Right atrium auricular region (tissue), 2 donors: ENCODE data around the gene TPRG1L. TPM values are rescaled to one million over a fixed set of nuclear protein-coding genes. Genes with fewer than 3 reads are reported as not detected.

Source experiments
- DNase-seq: peaks from one replicate; pipeline ENCODE4 v3.0.0-alpha.2; 2019; ENCODE audit warnings: low spot score
- H3K27ac ChIP-seq, 2 donors: fragments of 200-600 bp; sonication (generic); 1 replicate in 1 of 2; 2 replicates in 1 of 2; pipeline ENCODE4 v1.5.1; 2016 to 2019
- H3K27me3 ChIP-seq, 2 donors: fragments of 200-600 bp; sonication (generic); one replicate each; pipeline versions ENCODE4 v1.5.1 to v1.6.0; 2017 to 2019
- H3K36me3 ChIP-seq: fragments of 200-600 bp; sonication (generic); one replicate; pipeline ENCODE4 v1.5.1; 2016
- H3K4me1 ChIP-seq, 2 donors: fragments of 200-600 bp; sonication (generic); one replicate each; pipeline versions ENCODE4 v1.5.1 to v1.6.0; 2017 to 2019
- H3K4me3 ChIP-seq, 2 donors: fragments of 200-600 bp; sonication (generic); 1 replicate in 1 of 2; 2 replicates in 1 of 2; pipeline ENCODE4 v1.5.1; 2017 to 2019; ENCODE audit warnings: mild to moderate bottlenecking in 1 of 2, moderate library complexity in 1 of 2
- H3K9me3 ChIP-seq, 2 donors: fragments of 200-600 bp; sonication (generic); one replicate each; pipeline ENCODE4 v1.5.1; 2019
- total RNA-seq, 2 donors: library from RNA; depleted of rRNA; stranded (reverse); fragments of >200 nt; gene quantifications; one replicate each; pipeline ENCODE4 v1.1.0, GENCODE V29; 2016
- TF ChIP-seq, protein P1 (sequence below), 2 donors: fragments of 200-600 bp; sonication (generic); IDR thresholded peaks; one replicate each; pipeline ENCODE4 v1.5.1; 2019; ENCODE audit warnings: antibody characterized with exemption in 2 of 2

Gene TPRG1L
- total RNA-seq, 2 donors from 2014 or later, result 30.0 to 33.3 TPM

DNA sequence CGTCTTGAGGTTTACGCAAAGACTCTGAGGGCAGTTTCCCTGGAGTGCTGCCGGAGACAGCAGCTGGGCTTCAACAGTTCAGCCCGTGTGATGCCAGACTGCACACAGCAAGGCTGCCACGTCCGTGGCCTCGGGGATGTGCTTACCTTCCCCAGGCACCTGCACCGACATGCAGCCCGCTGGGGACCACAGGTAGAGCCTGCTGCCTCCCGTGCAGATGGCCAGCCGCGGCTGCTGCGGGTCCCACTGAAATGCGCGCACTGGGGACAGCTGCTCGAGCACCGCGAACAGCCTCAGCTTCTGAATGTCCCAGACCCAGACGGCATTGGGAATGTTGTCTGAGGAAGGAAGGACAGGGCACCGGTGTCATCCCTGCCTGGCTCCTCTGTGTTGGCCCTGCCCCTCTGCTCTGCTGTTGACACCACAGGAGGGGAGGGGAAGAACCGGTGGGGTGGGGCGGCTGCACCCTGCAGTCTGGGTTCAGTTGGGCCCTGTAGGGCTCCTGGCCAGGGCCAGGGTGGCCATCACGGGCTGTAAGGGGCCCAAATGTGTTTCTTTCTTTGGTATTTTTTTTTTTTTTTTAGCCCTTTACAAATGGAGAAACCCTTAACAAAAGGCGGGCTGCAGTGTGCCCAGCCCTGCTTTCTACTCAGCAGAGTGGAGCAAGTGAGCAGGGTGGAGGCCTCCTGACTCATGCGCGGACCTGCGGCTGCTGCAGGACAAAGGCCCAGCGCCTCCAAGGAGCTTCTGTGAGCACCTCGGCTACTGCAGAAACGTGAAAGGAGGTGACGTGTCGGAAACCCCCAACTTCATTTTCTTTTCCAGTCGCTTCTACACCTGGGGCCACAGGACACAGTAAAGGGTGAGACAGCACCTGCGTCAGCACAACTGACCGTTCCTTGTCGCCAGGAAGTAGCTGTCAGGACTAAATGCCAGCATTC, 6.8 kb downstream of the TPRG1L start:
- no peak overlapping the region for H3K4me3 ChIP-seq
- H3K9me3 ChIP-seq, result no peaks in the 10 kb centered on the region
- DNase-seq, result no peak
- H3K4me1 ChIP-seq, result no peaks in the 10 kb centered on the region
- no peak overlapping the region for H3K27ac ChIP-seq
- peaks cover 71% of the 10 kb centered on the region for H3K36me3 ChIP-seq
- H3K27me3 ChIP-seq, result no peaks in the 10 kb centered on the region
- TF ChIP-seq, protein P1, sequence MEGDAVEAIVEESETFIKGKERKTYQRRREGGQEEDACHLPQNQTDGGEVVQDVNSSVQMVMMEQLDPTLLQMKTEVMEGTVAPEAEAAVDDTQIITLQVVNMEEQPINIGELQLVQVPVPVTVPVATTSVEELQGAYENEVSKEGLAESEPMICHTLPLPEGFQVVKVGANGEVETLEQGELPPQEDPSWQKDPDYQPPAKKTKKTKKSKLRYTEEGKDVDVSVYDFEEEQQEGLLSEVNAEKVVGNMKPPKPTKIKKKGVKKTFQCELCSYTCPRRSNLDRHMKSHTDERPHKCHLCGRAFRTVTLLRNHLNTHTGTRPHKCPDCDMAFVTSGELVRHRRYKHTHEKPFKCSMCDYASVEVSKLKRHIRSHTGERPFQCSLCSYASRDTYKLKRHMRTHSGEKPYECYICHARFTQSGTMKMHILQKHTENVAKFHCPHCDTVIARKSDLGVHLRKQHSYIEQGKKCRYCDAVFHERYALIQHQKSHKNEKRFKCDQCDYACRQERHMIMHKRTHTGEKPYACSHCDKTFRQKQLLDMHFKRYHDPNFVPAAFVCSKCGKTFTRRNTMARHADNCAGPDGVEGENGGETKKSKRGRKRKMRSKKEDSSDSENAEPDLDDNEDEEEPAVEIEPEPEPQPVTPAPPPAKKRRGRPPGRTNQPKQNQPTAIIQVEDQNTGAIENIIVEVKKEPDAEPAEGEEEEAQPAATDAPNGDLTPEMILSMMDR (IDR thresholded peaks at IDR 0.05), result no peak

DNA sequence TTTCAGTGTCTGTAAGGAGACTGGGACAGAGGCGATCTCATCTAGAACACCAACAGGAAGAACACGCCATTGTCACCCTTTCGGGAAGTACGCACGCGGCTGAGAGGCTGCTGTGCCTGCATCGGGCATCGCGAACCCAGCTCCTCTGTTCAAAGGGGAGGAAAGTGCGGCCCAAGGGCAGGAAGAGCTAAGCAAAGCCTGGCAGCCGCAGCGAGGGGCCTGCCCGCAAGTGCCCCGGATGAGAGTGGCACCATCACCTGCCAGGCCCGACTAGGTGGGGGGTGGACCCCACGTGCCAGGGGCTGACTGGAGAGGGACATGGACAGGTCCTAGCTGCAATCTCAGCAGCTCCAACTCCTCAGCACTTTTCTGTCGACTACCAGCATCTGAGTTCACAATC, 7.5 kb downstream of the TPRG1L start:
- DNase-seq, result no peak

DNA sequence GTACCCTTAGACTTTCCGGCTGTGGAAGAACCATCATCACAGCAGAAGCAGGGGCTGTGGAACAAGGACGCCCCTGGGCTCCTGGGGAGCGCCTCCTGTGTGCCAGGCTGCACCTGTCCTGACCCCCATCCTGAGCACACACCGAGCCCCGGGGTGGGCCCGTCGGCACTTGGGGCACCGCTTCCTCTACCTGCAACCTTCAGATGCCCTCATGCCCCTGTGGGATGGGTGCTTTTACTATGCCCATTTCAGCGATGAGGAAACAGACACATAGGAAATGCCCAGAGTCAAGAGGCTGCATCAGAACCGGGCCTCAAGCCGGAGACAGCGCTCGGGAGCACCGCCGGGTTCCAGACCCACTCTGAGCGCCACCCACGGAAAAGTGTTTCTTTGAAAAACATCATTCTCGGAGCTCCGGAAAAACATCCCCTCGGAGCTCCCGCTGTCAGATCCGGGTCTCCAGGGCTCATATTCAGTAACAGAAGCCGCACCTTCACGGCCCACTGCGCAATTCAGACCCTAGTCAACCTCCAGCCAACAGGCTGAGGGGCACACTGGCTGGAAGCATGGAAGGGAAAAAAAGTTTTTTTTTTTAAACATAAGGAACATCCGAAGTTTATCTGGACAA, 8.0 kb downstream of the TPRG1L start:
- H3K27ac ChIP-seq, result no peak overlapping the region
- no peaks in the 10 kb centered on the region for H3K4me1 ChIP-seq
- H3K4me3 ChIP-seq, result no peak overlapping the region
- TF ChIP-seq, protein P1 (IDR thresholded peaks at IDR 0.05), result no peak
- no peaks in the 10 kb centered on the region for H3K9me3 ChIP-seq
- H3K36me3 ChIP-seq, result peaks cover 78% of the 10 kb centered on the region
- DNase-seq, result no peak
- no peaks in the 10 kb centered on the region for H3K27me3 ChIP-seq

More for the DNA sequence above, 7.5 kb downstream of the TPRG1L start:
- TF ChIP-seq, protein P1 (IDR thresholded peaks at IDR 0.05), result no peak
- Histone ChIP-seq H3K9me3 (no peaks in the 10 kb centered on the region), H3K27ac (no peak overlapping the region), H3K4me1 (no peaks in the 10 kb centered on the region), H3K36me3 (peaks cover 78% of the 10 kb centered on the region), H3K4me3 (no peak overlapping the region), H3K27me3 (no peaks in the 10 kb centered on the region)

GRCh38 chr1:3633344-3634058, 8.7 kb downstream of the TPRG1L start:
- TF ChIP-seq, protein P1 (IDR thresholded peaks at IDR 0.05), result no peak
- H3K27ac ChIP-seq, result no peak overlapping the region
- H3K4me3 ChIP-seq, result no peak overlapping the region
- H3K27me3 ChIP-seq, result no peaks in the 10 kb centered on the region
- H3K36me3 ChIP-seq, result peaks cover 78% of the 10 kb centered on the region
- no peaks in the 10 kb centered on the region for H3K4me1 ChIP-seq
- no peaks in the 10 kb centered on the region for H3K9me3 ChIP-seq
- DNase-seq, result no peak

- peaks cover 72% of the 10 kb centered on the region for H3K36me3 ChIP-seq
- no peak overlapping the region for H3K27ac ChIP-seq
- TF ChIP-seq, protein P1 (IDR thresholded peaks at IDR 0.05), result no peak
- no peak overlapping the region for H3K4me3 ChIP-seq
- no peaks in the 10 kb centered on the region for H3K4me1 ChIP-seq
- H3K9me3 ChIP-seq, result no peaks in the 10 kb centered on the region
- DNase-seq, result no peak
- no peaks in the 10 kb centered on the region for H3K27me3 ChIP-seq
These were observed 9.4 kb downstream of the TPRG1L start for GRCh38 chr1:3634059-3634800.
